VCaP (cell line): ENCODE results near the gene BICDL1.
"Not testable (repeated sequence)": the region's sequence is repeated elsewhere in the genome, so short reads cannot be mapped to it uniquely, and the experiment has no call there.

Experiments used
- H3K27ac ChIP-seq: fragments of 450-650 bp; 2 replicates; pipeline ENCODE4 v1.5.1; 2017
- CTCF ChIP-seq: fragments of 450-650 bp; conservative IDR thresholded peaks from 2 replicates; pipeline ENCODE4 v1.5.1; 2017; ENCODE audit warnings: mild to moderate bottlenecking, moderate library complexity

Gene BICDL1

DNA sequence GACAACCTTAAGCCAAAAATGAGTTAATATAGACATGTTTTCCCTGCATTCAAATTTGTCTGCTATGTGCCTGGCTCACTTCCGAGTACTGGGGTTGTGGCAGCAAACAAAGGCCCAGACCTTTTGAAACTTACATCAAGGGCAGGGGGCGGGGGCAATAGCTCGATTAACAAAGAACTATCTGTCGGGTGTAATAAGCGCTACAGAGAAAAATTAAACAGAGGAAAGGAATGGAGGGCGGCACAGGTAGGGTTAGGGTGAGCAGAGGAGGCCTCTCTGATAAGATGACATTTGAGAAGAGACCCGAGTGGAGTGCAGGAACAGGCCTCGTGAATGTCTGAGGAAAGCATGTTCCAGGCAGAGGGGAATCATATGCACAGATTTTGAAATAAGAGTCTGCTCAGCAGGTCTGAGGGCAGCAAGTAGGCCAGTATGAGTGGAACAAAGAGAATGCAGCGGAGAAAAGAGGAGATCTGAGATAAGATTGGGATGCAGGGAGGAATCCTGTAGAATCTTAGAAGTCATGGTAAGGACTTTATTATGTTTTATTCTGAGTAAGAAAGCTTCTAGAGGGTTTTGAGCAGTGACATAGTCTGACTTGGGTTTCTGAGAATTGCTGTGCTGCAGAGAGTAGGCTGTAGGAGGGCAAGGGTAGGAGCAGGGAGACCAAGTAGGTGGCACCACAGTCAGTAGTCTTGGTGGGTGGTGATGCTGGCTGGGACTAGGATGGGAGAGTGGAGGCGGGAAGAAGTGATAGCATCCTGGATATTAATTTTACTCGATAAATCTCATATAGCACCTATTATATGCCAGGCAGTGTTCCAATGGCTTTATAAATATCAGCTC lies 52.6 kb downstream of the BICDL1 start:
- TF ChIP-seq CTCF, result no peak

GRCh38 chr12:120045367-120045766 lies 56.3 kb downstream of the BICDL1 start:
- H3K27ac ChIP-seq, result not testable (repeated sequence)

More for the DNA sequence above, 52.6 kb downstream of the BICDL1 start:
- H3K27ac ChIP-seq, result peak overlapping the region; percentile 73

GRCh38 chr12:120047072-120047471 lies 58.0 kb downstream of the BICDL1 start:
- peak overlapping the region; percentile 65 for H3K27ac ChIP-seq
- TF ChIP-seq CTCF, result no peak

- TF ChIP-seq CTCF, result no peak
- peak overlapping the region; percentile 65 for H3K27ac ChIP-seq
These were observed 59.2 kb downstream of the BICDL1 start for GRCh38 chr12:120048263-120048662.

DNA sequence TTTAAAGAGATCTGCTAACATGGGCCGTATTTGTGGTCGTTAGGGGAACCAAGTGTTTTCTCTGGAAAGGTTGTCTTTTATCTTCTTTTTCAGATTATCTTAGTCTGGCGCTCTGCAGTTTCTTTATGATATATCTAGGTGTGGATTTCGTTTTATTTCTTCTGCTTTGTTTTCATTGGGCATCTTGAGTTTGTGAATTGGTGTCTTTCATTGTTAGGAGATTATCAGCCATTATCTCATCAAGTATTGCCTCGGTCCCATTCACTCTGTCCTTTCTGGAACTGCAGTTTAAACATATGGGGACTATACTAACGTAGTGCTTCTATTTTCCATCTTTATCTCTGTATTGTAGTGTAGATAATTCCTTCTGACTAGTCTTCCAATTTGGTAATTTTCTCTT lies 60.4 kb downstream of the BICDL1 start:
- TF ChIP-seq CTCF, result no peak
- H3K27ac ChIP-seq, result peak overlapping the region; percentile 65; the same call in 1 of the 2 replicates

DNA sequence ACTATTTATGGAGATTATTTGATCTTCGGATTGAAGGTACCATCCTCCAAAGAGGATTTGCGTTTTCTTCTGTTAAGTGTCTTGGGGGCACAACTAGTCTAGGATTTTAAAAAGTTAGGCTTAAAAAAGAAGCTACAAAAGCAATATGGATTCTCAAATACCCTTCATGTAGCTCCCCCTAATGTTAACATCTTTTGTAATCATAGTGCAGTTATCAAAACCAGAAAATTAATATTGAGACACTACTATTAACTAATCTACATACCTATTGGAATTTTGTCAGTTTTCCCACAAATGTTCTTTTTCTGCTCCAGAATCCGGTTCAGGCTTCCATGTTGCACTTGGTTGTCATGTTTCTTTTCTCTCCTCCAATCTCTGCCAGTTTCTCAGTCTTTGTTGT lies 62.5 kb downstream of the BICDL1 start:
- no peak for TF ChIP-seq CTCF
- no peak overlapping the region for H3K27ac ChIP-seq

DNA sequence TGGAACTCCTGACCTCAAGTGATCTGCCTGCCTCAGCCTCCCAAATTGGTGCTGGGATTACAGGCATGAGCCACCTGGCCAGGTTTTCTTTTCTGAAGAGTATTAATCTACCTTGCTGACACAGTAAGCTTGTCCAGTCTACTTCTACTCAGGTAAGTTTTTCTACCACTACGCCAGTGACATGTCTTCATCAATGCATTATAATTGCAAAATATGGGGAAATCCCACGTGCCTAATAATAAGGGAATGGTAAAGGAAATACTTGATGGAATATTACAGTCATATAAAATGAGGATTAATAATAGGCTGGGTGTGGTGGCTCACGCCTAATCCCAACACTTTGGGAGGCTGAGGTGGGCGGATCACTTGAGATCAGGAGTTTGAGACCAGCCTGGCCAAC lies 65.3 kb downstream of the BICDL1 start:
- H3K27ac ChIP-seq, result no peak overlapping the region
- TF ChIP-seq CTCF, result no peak
